HepG2 (cell line): ENCODE results near the gene SDR39U1. TPM values are rescaled to one million over a fixed set of nuclear protein-coding genes. Genes with fewer than 3 reads are reported as not detected.
A peak's percentile ranks its signal among the peaks of the same experiment; 100 is the strongest.

Experiments used
- ATAC-seq: fragments of 200-7000 bp; cut with Tn5 transposase; 3 replicates; pipeline ENCODE4 v1.9.1; 2020; ENCODE audit warnings: mild to moderate bottlenecking, moderate library complexity
- Bru-seq: library from RNA; stranded (reverse); fragments of 400-500 nt; gene quantifications from one replicate; lab custom pipeline; 2021; lab: Mats Ljungman, UMichigan
- BruChase-seq, 2 experiments: library from RNA; stranded (reverse); fragments of 400-500 nt; gene quantifications; one replicate each; lab custom pipeline; 2021; lab: Mats Ljungman, UMichigan
- BruUV-seq: library from RNA; stranded (reverse); fragments of 400-500 nt; replicated peaks from 2 replicates; lab custom pipeline; 2021; lab: Mats Ljungman, UMichigan
- CTCF ChIA-PET: fragments of 300-600 bp; formaldehyde crosslinking; extraction: SDS; loops from one replicate; lab custom pipeline; 2021; ENCODE audit warnings: low total read pairs, inconsistent platforms, low intra/inter-chr PET ratio; lab: Yijun Ruan, JAX
- POLR2A ChIA-PET: fragments of 350-600 bp; sonication (Branson Sonifier 250); formaldehyde crosslinking; loops from one replicate; lab custom pipeline; 2020; ENCODE audit warnings: antibody characterized with exemption, inconsistent platforms; lab: Yijun Ruan, JAX
- DNase-seq: peaks from one replicate; pipeline ENCODE4 v3.0.0-alpha.2; 2015; ENCODE audit warnings: low spot score
- FAIRE-seq: peaks from 3 replicates; lab custom pipeline; 2011; peaks lifted over from hg19 to GRCh38; lab: Jason Lieb, UNC
- H2AFZ ChIP-seq: one replicate; pipeline ENCODE4 v1.6.1; 2011; ENCODE audit warnings: low read length, inconsistent platforms
- H3K27ac ChIP-seq: fragments of 300-600 bp; 3 replicates; pipeline ENCODE4 v1.8.0; 2011; ENCODE audit warnings: mixed run types, mild to moderate bottlenecking, mixed read lengths, low read length, inconsistent platforms; ENCODE audit not compliant: insufficient read depth; ENCODE audit errors: extremely low read length
- H3K27me3 ChIP-seq, 2 experiments: fragments of 200-600 bp in 1 of 2; 2 replicates in 1 of 2; 3 replicates in 1 of 2; pipeline versions ENCODE4 v1.6.0 to v1.8.0; 2011; ENCODE audit warnings: low read length in 2 of 2, mild to moderate bottlenecking in 2 of 2, moderate library complexity in 2 of 2, inconsistent platforms in 1 of 2; ENCODE audit not compliant: insufficient read depth in 2 of 2, control insufficient read depth in 1 of 2
- H3K36me3 ChIP-seq, 2 experiments: fragments of 200-600 bp in 1 of 2; replicated peaks in 1 of 2; 2 replicates in 1 of 2; 3 replicates in 1 of 2; pipeline versions ENCODE4 v1.5.1 to v1.8.0; 2011; ENCODE audit warnings: low read length in 2 of 2, inconsistent platforms in 1 of 2; ENCODE audit not compliant: insufficient read depth in 2 of 2, control insufficient read depth in 1 of 2
- H3K4me1 ChIP-seq: 2 replicates; pipeline ENCODE4 v1.5.1; 2012; ENCODE audit warnings: low read length, inconsistent platforms; ENCODE audit not compliant: insufficient read depth
- H3K4me2 ChIP-seq: 2 replicates; pipeline ENCODE4 v1.6.0; 2011; ENCODE audit warnings: low read depth, low read length, inconsistent platforms
- H3K4me3 ChIP-seq, 3 experiments: fragments of 200-600 bp in 1 of 3; sonication (generic), shearing (Covaris generic) in 1 of 3; replicated peaks in 1 of 3; 2 replicates each; pipeline ENCODE4 v1.5.1; 2011 to 2016; ENCODE audit warnings: low read length in 3 of 3, inconsistent platforms in 2 of 3, low read depth in 2 of 3, mild to moderate bottlenecking in 2 of 3, control low read depth in 1 of 3, mixed read lengths in 1 of 3; ENCODE audit not compliant: insufficient read depth in 1 of 3
- H3K79me2 ChIP-seq: one replicate; pipeline ENCODE4 v1.6.1; 2011; ENCODE audit warnings: low read length, inconsistent platforms; ENCODE audit not compliant: insufficient read depth
- H3K9ac ChIP-seq: 2 replicates; pipeline ENCODE4 v1.6.0; 2011; ENCODE audit warnings: mild to moderate bottlenecking, low read depth, low read length, inconsistent platforms; ENCODE audit not compliant: insufficient read depth
- H3K9me3 ChIP-seq: 2 replicates; pipeline ENCODE4 v1.5.1; 2012; ENCODE audit warnings: mild to moderate bottlenecking, low read length
- H4K20me1 ChIP-seq: 2 replicates; pipeline ENCODE4 v1.6.0; 2011; ENCODE audit warnings: inconsistent platforms, mild to moderate bottlenecking, low read length, moderate library complexity; ENCODE audit not compliant: insufficient read depth
- HDAC2 ChIP-seq: sonication (generic); formaldehyde crosslinking; IDR thresholded peaks from 2 replicates; pipeline ENCODE4 v1.4.0; 2020; ENCODE audit warnings: missing genetic modification reagents
- WGBS: methylation state at CpG from one replicate; pipeline ENCODE4 v1.1.6; 2017; ENCODE audit warnings: low lambda C conversion rate; 5-methylcytosine and 5-hydroxymethylcytosine counted together
- in situ Hi-C: cut with HindIII; loops from 2 replicates; pipeline ENCODE4 v1.10.0; 2017; ENCODE audit warnings: low pct_unique_long_range_greater_than_20kb; ENCODE audit not compliant: extremely low pct_ligation_motif_present
- intact Hi-C: fragments of 100-400 bp; cut with micrococcal nuclease; formaldehyde crosslinking; loops from one replicate; pipeline ENCODE4 v1.10.0; 2022; ENCODE audit not compliant: unreplicated experiment
- long read RNA-seq, 2 experiments: library from RNA in 1 of 2; library from polyadenylated mRNA in 1 of 2; stranded (forward) in 1 of 2; unstranded in 1 of 2; transcript quantifications; one replicate each; pipeline ENCODE4 v2.0.0, GENCODE V29; 2019 to 2022
- polyA minus RNA-seq, 3 experiments: library from RNA; depleted of rRNA, polyadenylated mRNA; stranded (reverse); fragments of >200 nt; gene quantifications; 2 replicates each; pipeline ENCODE4 v1.2.3, GENCODE V29; 2011; ENCODE audit warnings: low replicate concordance in 1 of 3
- polyA plus RNA-seq, 8 experiments: library from polyadenylated mRNA; depleted of rRNA in 3 of 8; stranded (reverse) in 7 of 8; unstranded in 1 of 8; fragments of >200 nt; fragmentation: Illumina TruSeq in 4 of 8; extraction: Trizol in 4 of 8; gene quantifications; 2 replicates each; pipeline versions ENCODE4 v1.2.1 to v1.2.3, GENCODE V29; 2011 to 2016; ENCODE audit warnings: low read depth in 4 of 8, missing spikeins in 1 of 8, mixed read lengths in 1 of 8; ENCODE audit not compliant: insufficient read depth in 1 of 8
- total RNA-seq, 5 experiments: library from RNA; depleted of rRNA; stranded (reverse); fragments of >200 nt; fragmentation: Illumina TruSeq; extraction: Trizol; gene quantifications; 2 replicates each; pipeline ENCODE4 v1.2.3, GENCODE V29; 2016; ENCODE audit warnings: low read depth in 1 of 5
- TF ChIP-seq, protein P1 (sequence below): IDR thresholded peaks from 2 replicates; pipeline ENCODE4 v1.6.1; 2016; ENCODE audit warnings: control low read depth
- TF ChIP-seq, protein P2 (sequence below): sonication (generic); formaldehyde crosslinking; IDR thresholded peaks from 2 replicates; pipeline ENCODE4 v1.5.0; 2020; ENCODE audit warnings: mild to moderate bottlenecking, missing genetic modification reagents
- TF ChIP-seq, protein P3 (sequence below): sonication (generic); formaldehyde crosslinking; IDR thresholded peaks from 2 replicates; pipeline ENCODE4 v1.5.0; 2020; ENCODE audit warnings: mild to moderate bottlenecking, low read depth, missing genetic modification reagents, borderline replicate concordance
- TF ChIP-seq, protein P4 (sequence below): sonication (generic); formaldehyde crosslinking; IDR thresholded peaks from 2 replicates; pipeline ENCODE4 v1.5.0; 2020; ENCODE audit warnings: missing genetic modification reagents
- TF ChIP-seq, protein P5 (sequence below): sonication (generic); formaldehyde crosslinking; IDR thresholded peaks from 2 replicates; pipeline ENCODE4 v1.5.0; 2020; ENCODE audit warnings: mild to moderate bottlenecking, missing genetic modification reagents, borderline replicate concordance

SDR39U1 gene, protein sequence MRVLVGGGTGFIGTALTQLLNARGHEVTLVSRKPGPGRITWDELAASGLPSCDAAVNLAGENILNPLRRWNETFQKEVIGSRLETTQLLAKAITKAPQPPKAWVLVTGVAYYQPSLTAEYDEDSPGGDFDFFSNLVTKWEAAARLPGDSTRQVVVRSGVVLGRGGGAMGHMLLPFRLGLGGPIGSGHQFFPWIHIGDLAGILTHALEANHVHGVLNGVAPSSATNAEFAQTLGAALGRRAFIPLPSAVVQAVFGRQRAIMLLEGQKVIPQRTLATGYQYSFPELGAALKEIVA
- 25.0 and 34.4 TPM in 2 replicates for total RNA-seq (2016; rRNA removed; fragmentation: Illumina TruSeq; extraction: Trizol)
- 13.3 and 16.3 TPM in 2 replicates for total RNA-seq (2016; cell fraction: cytosol; rRNA removed; fragmentation: Illumina TruSeq; extraction: Trizol; ENCODE audit: low read depth)
- 19.5 and 33.3 TPM in 2 replicates for total RNA-seq (2016; cell fraction: insoluble cytoplasmic fraction; rRNA removed; fragmentation: Illumina TruSeq; extraction: Trizol)
- 24.0 and 26.0 TPM in 2 replicates for total RNA-seq (2016; cell fraction: membrane; rRNA removed; fragmentation: Illumina TruSeq; extraction: Trizol)
- total RNA-seq (2016; cell fraction: nucleus; rRNA removed; fragmentation: Illumina TruSeq; extraction: Trizol) = 44.1 and 45.4 TPM in 2 replicates
- 129 and 163 TPM in 2 replicates for polyA plus RNA-seq (2011; rRNA removed)
- polyA plus RNA-seq (2011; cell fraction: cytosol; rRNA removed) = 99.7 and 120 TPM in 2 replicates
- 808 and 816 TPM in 2 replicates for polyA plus RNA-seq (2011; cell fraction: nucleus; rRNA removed)
- 66.2 and 118 TPM in 2 replicates for polyA plus RNA-seq (2012)
- 50.3 and 55.8 TPM in 2 replicates for polyA plus RNA-seq (2016; cell fraction: cytosol; fragmentation: Illumina TruSeq; extraction: Trizol; ENCODE audit: low read depth)
- polyA plus RNA-seq (2016; cell fraction: insoluble cytoplasmic fraction; fragmentation: Illumina TruSeq; extraction: Trizol; ENCODE audit: low read depth) = 73.2 and 88.2 TPM in 2 replicates
- 64.6 and 72.1 TPM in 2 replicates for polyA plus RNA-seq (2016; cell fraction: membrane; fragmentation: Illumina TruSeq; extraction: Trizol; ENCODE audit: low read depth)
- polyA plus RNA-seq (2016; cell fraction: nucleus; fragmentation: Illumina TruSeq; extraction: Trizol; ENCODE audit: insufficient read depth, low read depth) = 164 and 186 TPM in 2 replicates
- 27.9 and 51.2 TPM in 2 replicates for polyA minus RNA-seq (2011; rRNA and poly(A)+ RNA removed; ENCODE audit: low replicate concordance)
- polyA minus RNA-seq (2011; cell fraction: cytosol; rRNA and poly(A)+ RNA removed) = 18.8 and 21.3 TPM in 2 replicates
- polyA minus RNA-seq (2011; cell fraction: nucleus; rRNA and poly(A)+ RNA removed) = 95.4 and 110 TPM in 2 replicates
- percentile 97 among the genes with signal in this experiment for Bru-seq, nascent RNA
- BruChase-seq, experiment 1, labeled RNA remaining after a 6-hour chase = percentile 97 among the genes with signal in this experiment
- BruChase-seq, experiment 2, labeled RNA remaining after a 2-hour chase = percentile 96 among the genes with signal in this experiment
- long read RNA-seq, experiment 1, transcript SDR39U1-217 (3 exons, 556 nt) = minor isoform, 8 of 140 reads
- long read RNA-seq, experiment 1, transcript SDR39U1-203 (5 exons, 1,507 nt) = minor isoform, 26 of 140 reads
- long read RNA-seq, experiment 1, transcript SDR39U1-201 (6 exons, 1,233 nt) = major isoform, 40 of 140 reads
- long read RNA-seq, experiment 1, transcript SDR39U1-212 (5 exons, 976 nt) = minor isoform, 20 of 140 reads
- long read RNA-seq, experiment 1, partial matches to known transcripts = 14 of 140 reads
- long read RNA-seq, experiment 1, other reads (novel, unspliced or antisense) = 24 of 140 reads
- long read RNA-seq, experiment 2, transcript SDR39U1-217 (3 exons, 556 nt) = minor isoform, 13 of 154 reads
- long read RNA-seq, experiment 2, transcript SDR39U1-203 (5 exons, 1,507 nt) = major isoform, 57 of 154 reads
- long read RNA-seq, experiment 2, transcript SDR39U1-201 (6 exons, 1,233 nt) = minor isoform, 18 of 154 reads
- long read RNA-seq, experiment 2, transcript SDR39U1-205 (2 exons, 648 nt) = minor isoform, 7 of 154 reads
- long read RNA-seq, experiment 2, partial matches to known transcripts = 20 of 154 reads
- long read RNA-seq, experiment 2, other reads (novel, unspliced or antisense) = 26 of 154 reads

DNA sequence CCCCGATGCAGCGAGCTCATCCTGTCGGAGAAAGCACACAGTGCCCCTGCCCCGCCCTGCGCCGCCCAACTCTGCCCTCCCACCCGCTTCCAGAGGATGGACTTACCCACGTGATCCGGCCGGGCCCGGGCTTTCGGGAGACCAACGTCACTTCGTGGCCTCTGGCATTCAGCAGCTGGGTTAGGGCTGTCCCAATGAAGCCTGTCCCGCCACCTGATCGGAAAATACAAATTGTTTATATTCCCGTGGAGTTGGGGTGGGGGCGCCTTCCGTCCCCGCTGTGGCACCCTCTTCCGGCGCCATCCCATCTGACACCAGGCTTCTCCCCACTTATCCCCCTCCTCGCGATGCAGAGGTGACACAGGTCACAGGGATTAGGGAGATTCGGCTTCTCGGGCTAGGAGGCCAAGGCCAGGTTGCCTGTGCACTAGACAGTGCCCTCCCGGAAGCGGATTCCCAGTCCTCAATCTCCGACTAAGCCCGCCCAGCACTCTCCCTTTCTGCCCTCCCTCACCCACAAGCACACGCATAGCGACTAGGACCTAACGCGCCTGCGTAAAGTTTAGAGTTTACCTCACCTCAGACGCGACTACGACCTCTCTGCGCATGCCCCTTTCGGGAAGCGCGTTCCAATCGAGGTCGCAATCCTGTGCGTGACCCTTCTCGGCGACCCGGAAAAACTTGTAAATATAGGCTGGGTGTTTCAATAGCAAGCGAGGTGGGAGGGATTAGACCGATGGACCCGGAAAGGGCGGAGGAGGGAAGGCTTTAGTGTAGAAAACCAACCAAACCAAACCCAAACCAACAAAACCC, at the start of gene SDR39U1:
Gene SDR39U1, minus strand, starts transcription at position 537 of the 813 bp plus-strand sequence. Its CDS starts 7 bp downstream, at position 530.
- peak within 1 kb of the TSS; percentile 96 for H3K9ac ChIP-seq
- WGBS = 1% methylated on average over 52 of the region's 52 CpGs
- no TSS peak for BruUV-seq
- FAIRE-seq (peak; percentile 99), ATAC-seq (peak; percentile 91), DNase-seq (peak; percentile 100)
- H3K4me1 ChIP-seq = peaks cover 18% of the 10 kb centered on the region
- no peaks in the 10 kb centered on the region for H3K9me3 ChIP-seq
- H3K36me3 ChIP-seq = peaks cover 27 to 39% of the 10 kb centered on the region in 2 experiments
- in situ Hi-C loops = no loop called here
- peak within 1 kb of the TSS; percentile 81 for H2AFZ ChIP-seq
- H3K79me2 ChIP-seq = peaks cover 22% of the 10 kb centered on the region
- CTCF ChIA-PET = interaction anchor here (1.2 to 1.5 kb wide), 2 partner anchors 76 to 109 kb away, joined by 4 to 6 read pairs; no protein-coding TSS in a partner anchor
- peaks cover 0 to 5% of the 10 kb centered on the region in 2 experiments; a peak in 1 of 5 replicates for H3K27me3 ChIP-seq
- peak within 1 kb of the TSS; percentile 74 to 98 (median 84) for H3K4me3 ChIP-seq
- H3K27ac ChIP-seq = peak within 1 kb of the TSS; percentile 93
- intact Hi-C loops = loop anchor here (2.0 to 10.0 kb wide), 2 partner anchors 16 to 1858 kb away; partner anchors contain the start of gene DAD1
- POLR2A ChIA-PET = interaction anchor here (0.5 to 5.6 kb wide), 44 partner anchors 10 to 1853 kb away, joined by 3 to 242 read pairs (median 4); partner anchors contain the start of genes ADCY4, CBLN3, CIDEB and DAD1
- no peaks in the 10 kb centered on the region for H4K20me1 ChIP-seq
- peak within 1 kb of the TSS; percentile 95 for H3K4me2 ChIP-seq
- TF ChIP-seq, protein P1, sequence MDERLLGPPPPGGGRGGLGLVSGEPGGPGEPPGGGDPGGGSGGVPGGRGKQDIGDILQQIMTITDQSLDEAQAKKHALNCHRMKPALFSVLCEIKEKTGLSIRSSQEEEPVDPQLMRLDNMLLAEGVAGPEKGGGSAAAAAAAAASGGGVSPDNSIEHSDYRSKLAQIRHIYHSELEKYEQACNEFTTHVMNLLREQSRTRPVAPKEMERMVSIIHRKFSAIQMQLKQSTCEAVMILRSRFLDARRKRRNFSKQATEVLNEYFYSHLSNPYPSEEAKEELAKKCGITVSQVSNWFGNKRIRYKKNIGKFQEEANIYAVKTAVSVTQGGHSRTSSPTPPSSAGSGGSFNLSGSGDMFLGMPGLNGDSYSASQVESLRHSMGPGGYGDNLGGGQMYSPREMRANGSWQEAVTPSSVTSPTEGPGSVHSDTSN (CRISPR knock-in tag) = peak; percentile 53; the same call in 1 of the 2 replicates
- peak; percentile 58 for TF ChIP-seq HDAC2 (CRISPR knock-in tag)
- TF ChIP-seq, protein P2, sequence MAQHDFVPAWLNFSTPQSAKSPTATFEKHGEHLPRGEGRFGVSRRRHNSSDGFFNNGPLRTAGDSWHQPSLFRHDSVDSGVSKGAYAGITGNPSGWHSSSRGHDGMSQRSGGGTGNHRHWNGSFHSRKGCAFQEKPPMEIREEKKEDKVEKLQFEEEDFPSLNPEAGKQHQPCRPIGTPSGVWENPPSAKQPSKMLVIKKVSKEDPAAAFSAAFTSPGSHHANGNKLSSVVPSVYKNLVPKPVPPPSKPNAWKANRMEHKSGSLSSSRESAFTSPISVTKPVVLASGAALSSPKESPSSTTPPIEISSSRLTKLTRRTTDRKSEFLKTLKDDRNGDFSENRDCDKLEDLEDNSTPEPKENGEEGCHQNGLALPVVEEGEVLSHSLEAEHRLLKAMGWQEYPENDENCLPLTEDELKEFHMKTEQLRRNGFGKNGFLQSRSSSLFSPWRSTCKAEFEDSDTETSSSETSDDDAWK (CRISPR knock-in tag) = no peak
- TF ChIP-seq, protein P3, sequence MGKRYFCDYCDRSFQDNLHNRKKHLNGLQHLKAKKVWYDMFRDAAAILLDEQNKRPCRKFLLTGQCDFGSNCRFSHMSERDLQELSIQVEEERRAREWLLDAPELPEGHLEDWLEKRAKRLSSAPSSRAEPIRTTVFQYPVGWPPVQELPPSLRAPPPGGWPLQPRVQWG (CRISPR knock-in tag) = no peak
- TF ChIP-seq, protein P4, sequence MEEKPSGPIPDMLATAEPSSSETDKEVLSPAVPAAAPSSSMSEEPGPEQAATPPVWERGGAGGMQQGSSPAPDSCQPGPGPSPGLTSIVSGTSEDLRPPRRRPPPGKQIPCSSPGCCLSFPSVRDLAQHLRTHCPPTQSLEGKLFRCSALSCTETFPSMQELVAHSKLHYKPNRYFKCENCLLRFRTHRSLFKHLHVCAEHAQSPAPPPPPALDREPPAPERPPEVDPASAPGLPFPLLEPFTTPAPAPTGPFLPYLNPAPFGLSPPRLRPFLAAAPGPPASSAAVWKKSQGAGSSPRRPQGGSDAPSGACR (CRISPR knock-in tag) = peak; percentile 65
- TF ChIP-seq, protein P5, sequence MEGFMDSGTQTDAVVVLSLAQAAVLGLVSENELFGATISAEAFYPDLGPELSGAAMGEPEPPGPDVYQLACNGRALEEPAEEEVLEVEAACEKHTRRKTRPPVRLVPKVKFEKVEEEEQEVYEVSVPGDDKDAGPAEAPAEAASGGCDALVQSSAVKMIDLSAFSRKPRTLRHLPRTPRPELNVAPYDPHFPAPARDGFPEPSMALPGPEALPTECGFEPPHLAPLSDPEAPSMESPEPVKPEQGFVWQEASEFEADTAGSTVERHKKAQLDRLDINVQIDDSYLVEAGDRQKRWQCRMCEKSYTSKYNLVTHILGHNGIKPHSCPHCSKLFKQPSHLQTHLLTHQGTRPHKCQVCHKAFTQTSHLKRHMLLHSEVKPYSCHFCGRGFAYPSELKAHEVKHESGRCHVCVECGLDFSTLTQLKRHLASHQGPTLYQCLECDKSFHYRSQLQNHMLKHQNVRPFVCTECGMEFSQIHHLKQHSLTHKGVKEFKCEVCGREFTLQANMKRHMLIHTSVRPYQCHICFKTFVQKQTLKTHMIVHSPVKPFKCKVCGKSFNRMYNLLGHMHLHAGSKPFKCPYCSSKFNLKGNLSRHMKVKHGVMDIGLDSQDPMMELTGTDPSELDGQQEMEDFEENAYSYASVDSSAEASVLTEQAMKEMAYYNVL = peak; percentile 93; the same call in 1 of the 2 replicates
